ENCODE data around the gene SAPCD2.

The SAPCD2 gene

GRCh38 chr9:137052293-137052692 lies 18.1 kb downstream of the SAPCD2 start:
- no peak overlapping the region for H3K27ac ChIP-seq (ENCODE audit: low read depth, low read length)
- no peak overlapping the region for H3K4me3 ChIP-seq (ENCODE audit: low read length)
- peaks cover 21% of the 10 kb centered on the region for H3K27me3 ChIP-seq (ENCODE audit: control insufficient read depth, insufficient read depth, low read length)
- H3K36me3 ChIP-seq (ENCODE audit: control insufficient read depth, insufficient read depth, low read length): no peaks in the 10 kb centered on the region
- peaks cover 15% of the 10 kb centered on the region for H3K4me1 ChIP-seq (ENCODE audit: control insufficient read depth, insufficient read depth, low read length)
- no peak overlapping the region for H3K9ac ChIP-seq (ENCODE audit: low read length)

GRCh38 chr9:137051145-137051724 lies 19.1 kb downstream of the SAPCD2 start:
- Histone ChIP-seq H3K27ac (ENCODE audit: low read depth, low read length) (no peak overlapping the region), H3K36me3 (ENCODE audit: control insufficient read depth, insufficient read depth, low read length) (no peaks in the 10 kb centered on the region), H3K4me3 (ENCODE audit: low read length) (no peak overlapping the region), H3K4me1 (ENCODE audit: control insufficient read depth, insufficient read depth, low read length) (peaks cover 17% of the 10 kb centered on the region), H3K27me3 (ENCODE audit: control insufficient read depth, insufficient read depth, low read length) (peaks cover 25% of the 10 kb centered on the region), H3K9ac (ENCODE audit: low read length) (no peak overlapping the region)

- Histone ChIP-seq H3K27me3 (ENCODE audit: control insufficient read depth, insufficient read depth, low read length) (peaks cover 25% of the 10 kb centered on the region), H3K9ac (ENCODE audit: low read length) (no peak overlapping the region), H3K4me1 (ENCODE audit: control insufficient read depth, insufficient read depth, low read length) (peaks cover 14% of the 10 kb centered on the region), H3K36me3 (ENCODE audit: control insufficient read depth, insufficient read depth, low read length) (no peaks in the 10 kb centered on the region), H3K27ac (ENCODE audit: low read depth, low read length) (no peak overlapping the region), H3K4me3 (ENCODE audit: low read length) (no peak overlapping the region)
Observed at GRCh38 chr9:137050570-137050969, 19.8 kb downstream of the SAPCD2 start.

GRCh38 chr9:137049544-137050449 lies 20.6 kb downstream of the SAPCD2 start:
- no peak overlapping the region for H3K4me3 ChIP-seq (ENCODE audit: low read length)
- no peak overlapping the region for H3K27ac ChIP-seq (ENCODE audit: low read depth, low read length)
- peaks cover 28% of the 10 kb centered on the region for H3K27me3 ChIP-seq (ENCODE audit: control insufficient read depth, insufficient read depth, low read length)
- peaks cover 12% of the 10 kb centered on the region for H3K4me1 ChIP-seq (ENCODE audit: control insufficient read depth, insufficient read depth, low read length)
- no peak overlapping the region for H3K9ac ChIP-seq (ENCODE audit: low read length)
- H3K36me3 ChIP-seq (ENCODE audit: control insufficient read depth, insufficient read depth, low read length): no peaks in the 10 kb centered on the region

GRCh38 chr9:137048655-137049543 lies 21.5 kb downstream of the SAPCD2 start:
- Histone ChIP-seq H3K27me3 (ENCODE audit: control insufficient read depth, insufficient read depth, low read length) (peaks cover 28% of the 10 kb centered on the region), H3K4me3 (ENCODE audit: low read length) (no peak overlapping the region), H3K27ac (ENCODE audit: low read depth, low read length) (no peak overlapping the region), H3K36me3 (ENCODE audit: control insufficient read depth, insufficient read depth, low read length) (no peaks in the 10 kb centered on the region), H3K9ac (ENCODE audit: low read length) (no peak overlapping the region), H3K4me1 (ENCODE audit: control insufficient read depth, insufficient read depth, low read length) (peaks cover 17% of the 10 kb centered on the region)

GRCh38 chr9:137046088-137046787 lies 24.1 kb downstream of the SAPCD2 start, which contains the start of gene NPDC1:
TSS of gene NPDC1 (minus strand) at chr9:137046177. CDS start at chr9:137045989, 188 bp downstream.
- H3K36me3 ChIP-seq (ENCODE audit: control insufficient read depth, insufficient read depth, low read length): no peaks in the 10 kb centered on the region
- H3K27ac ChIP-seq (ENCODE audit: low read depth, low read length): no peak within 1 kb of the TSS
- peaks cover 17% of the 10 kb centered on the region for H3K4me1 ChIP-seq (ENCODE audit: control insufficient read depth, insufficient read depth, low read length)
- H3K9ac ChIP-seq (ENCODE audit: low read length): peak within 1 kb of the TSS; percentile 16
- H3K4me3 ChIP-seq (ENCODE audit: low read length): peak within 1 kb of the TSS; percentile 68
- H3K27me3 ChIP-seq (ENCODE audit: control insufficient read depth, insufficient read depth, low read length): peaks cover 25% of the 10 kb centered on the region

- Histone ChIP-seq H3K4me1 (ENCODE audit: control insufficient read depth, insufficient read depth, low read length) (peaks cover 17% of the 10 kb centered on the region), H3K9ac (ENCODE audit: low read length) (no peak overlapping the region), H3K4me3 (ENCODE audit: low read length) (peak overlapping the region; percentile 68), H3K27ac (ENCODE audit: low read depth, low read length) (no peak overlapping the region), H3K36me3 (ENCODE audit: control insufficient read depth, insufficient read depth, low read length) (no peaks in the 10 kb centered on the region), H3K27me3 (ENCODE audit: control insufficient read depth, insufficient read depth, low read length) (peaks cover 25% of the 10 kb centered on the region)
Observed at GRCh38 chr9:137045294-137046087, 24.9 kb downstream of the SAPCD2 start.

- Histone ChIP-seq H3K4me1 (ENCODE audit: control insufficient read depth, insufficient read depth, low read length) (peaks cover 17% of the 10 kb centered on the region), H3K27me3 (ENCODE audit: control insufficient read depth, insufficient read depth, low read length) (peaks cover 24% of the 10 kb centered on the region), H3K9ac (ENCODE audit: low read length) (no peak overlapping the region), H3K4me3 (ENCODE audit: low read length) (peak overlapping the region; percentile 64), H3K27ac (ENCODE audit: low read depth, low read length) (no peak overlapping the region), H3K36me3 (ENCODE audit: control insufficient read depth, insufficient read depth, low read length) (no peaks in the 10 kb centered on the region)
Observed at GRCh38 chr9:137044502-137045177, 25.7 kb downstream of the SAPCD2 start.

- no peak overlapping the region for H3K9ac ChIP-seq (ENCODE audit: low read length)
- H3K36me3 ChIP-seq (ENCODE audit: control insufficient read depth, insufficient read depth, low read length): no peaks in the 10 kb centered on the region
- no peak overlapping the region for H3K27ac ChIP-seq (ENCODE audit: low read depth, low read length)
- peaks cover 18% of the 10 kb centered on the region for H3K27me3 ChIP-seq (ENCODE audit: control insufficient read depth, insufficient read depth, low read length)
- H3K4me3 ChIP-seq (ENCODE audit: low read length): peak overlapping the region; percentile 64
- H3K4me1 ChIP-seq (ENCODE audit: control insufficient read depth, insufficient read depth, low read length): peaks cover 15% of the 10 kb centered on the region
Observed at GRCh38 chr9:137044037-137044436, 26.3 kb downstream of the SAPCD2 start.

GRCh38 chr9:137042751-137043727 lies 27.3 kb downstream of the SAPCD2 start:
- Histone ChIP-seq H3K36me3 (ENCODE audit: control insufficient read depth, insufficient read depth, low read length) (no peaks in the 10 kb centered on the region), H3K27ac (ENCODE audit: low read depth, low read length) (peak overlapping the region; percentile 30), H3K4me3 (ENCODE audit: low read length) (no peak overlapping the region), H3K9ac (ENCODE audit: low read length) (no peak overlapping the region), H3K27me3 (ENCODE audit: control insufficient read depth, insufficient read depth, low read length) (peaks cover 14% of the 10 kb centered on the region), H3K4me1 (ENCODE audit: control insufficient read depth, insufficient read depth, low read length) (peaks cover 15% of the 10 kb centered on the region)

All from rectal smooth muscle tissue (tissue), 1 donor.